Measurements from ENCODE around the gene PITX1.

DNA sequence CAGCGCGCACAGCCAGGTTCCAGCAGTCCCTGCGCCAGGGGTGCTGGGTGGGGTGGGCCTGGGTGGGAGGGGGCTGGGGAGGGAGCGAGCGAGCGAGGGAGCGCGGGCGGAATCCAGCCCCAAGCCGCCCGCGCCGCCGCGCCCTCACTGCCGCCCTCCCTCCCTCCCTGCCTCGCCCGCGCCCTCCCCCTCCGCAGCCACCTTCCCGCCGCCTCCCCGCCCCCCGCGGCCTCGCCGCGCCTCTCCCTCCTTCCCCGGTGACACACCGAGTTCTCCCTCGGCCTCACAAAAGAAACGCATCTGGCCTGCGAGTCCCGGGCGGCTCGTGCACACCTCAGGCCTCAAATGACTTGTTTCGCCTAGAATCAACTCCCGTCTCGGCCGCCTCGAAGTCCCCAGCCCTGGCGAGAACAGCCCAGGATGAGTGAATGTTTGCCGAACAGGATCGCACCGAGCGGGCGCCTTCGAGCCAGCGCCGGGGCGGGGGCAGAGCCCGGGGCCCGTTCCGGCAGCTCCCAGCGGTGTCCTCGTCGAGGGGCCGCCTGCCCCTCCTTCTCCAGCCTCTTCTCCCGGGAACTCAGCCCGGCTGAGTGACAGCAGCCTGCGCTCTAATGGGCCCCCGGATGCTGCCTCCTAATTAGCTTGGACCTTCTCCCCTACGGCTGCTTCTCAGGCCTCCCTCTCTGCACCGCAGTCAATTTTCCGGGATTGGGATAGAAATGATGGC, 371 bp upstream of the PITX1 start:
- TF ChIP-seq, protein P1, sequence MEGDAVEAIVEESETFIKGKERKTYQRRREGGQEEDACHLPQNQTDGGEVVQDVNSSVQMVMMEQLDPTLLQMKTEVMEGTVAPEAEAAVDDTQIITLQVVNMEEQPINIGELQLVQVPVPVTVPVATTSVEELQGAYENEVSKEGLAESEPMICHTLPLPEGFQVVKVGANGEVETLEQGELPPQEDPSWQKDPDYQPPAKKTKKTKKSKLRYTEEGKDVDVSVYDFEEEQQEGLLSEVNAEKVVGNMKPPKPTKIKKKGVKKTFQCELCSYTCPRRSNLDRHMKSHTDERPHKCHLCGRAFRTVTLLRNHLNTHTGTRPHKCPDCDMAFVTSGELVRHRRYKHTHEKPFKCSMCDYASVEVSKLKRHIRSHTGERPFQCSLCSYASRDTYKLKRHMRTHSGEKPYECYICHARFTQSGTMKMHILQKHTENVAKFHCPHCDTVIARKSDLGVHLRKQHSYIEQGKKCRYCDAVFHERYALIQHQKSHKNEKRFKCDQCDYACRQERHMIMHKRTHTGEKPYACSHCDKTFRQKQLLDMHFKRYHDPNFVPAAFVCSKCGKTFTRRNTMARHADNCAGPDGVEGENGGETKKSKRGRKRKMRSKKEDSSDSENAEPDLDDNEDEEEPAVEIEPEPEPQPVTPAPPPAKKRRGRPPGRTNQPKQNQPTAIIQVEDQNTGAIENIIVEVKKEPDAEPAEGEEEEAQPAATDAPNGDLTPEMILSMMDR (conservative IDR thresholded peaks at IDR 0.05; ENCODE audit: low read length), result no peak
- no peak for TF ChIP-seq EZH2phosphoT487 (IDR thresholded peaks at IDR 0.05; ENCODE audit: borderline replicate concordance, low read depth, low read length)
